GM13976 (cell line): ENCODE results near the gene MAN2A1.

Experiments used
- DNase-seq: peaks from one replicate; pipeline ENCODE4 v3.0.0; 2012; ENCODE audit warnings: low spot score
- CTCF ChIP-seq: IDR thresholded peaks from 2 replicates; pipeline ENCODE4 v1.5.1; 2012; ENCODE audit warnings: borderline replicate concordance, mild to moderate bottlenecking; ENCODE audit not compliant: insufficient read depth; ENCODE audit errors: extremely low read depth, missing control alignments, control extremely low read depth
- in situ Hi-C: fragments of 300-500 bp; cut with MboI; formaldehyde crosslinking; loops from one replicate; pipeline ENCODE4 v1.12.0; 2022; ENCODE audit warnings: low sequenced_read_pairs, mixed read lengths, inconsistent platforms; ENCODE audit not compliant: unreplicated experiment

Gene MAN2A1

GRCh38 chr5:109685916-109686315, 3.8 kb upstream of the MAN2A1 start:
- no peak for TF ChIP-seq CTCF
- no peak for DNase-seq
- in situ Hi-C loops = loop anchor here (25.0 kb wide), 1 partner anchor 1049 kb away; no protein-coding TSS in a partner anchor

GRCh38 chr5:109688630-109688969, 1.1 kb upstream of the MAN2A1 start:
- in situ Hi-C loops = loop anchor here (25.0 kb wide), 1 partner anchor 1051 kb away; no protein-coding TSS in a partner anchor
- DNase-seq = peak; percentile 4
- peak; percentile 33 for TF ChIP-seq CTCF

- peak; percentile 92 for DNase-seq
- no peak for TF ChIP-seq CTCF
- in situ Hi-C loops = loop anchor here (25.0 kb wide), 1 partner anchor 1052 kb away; no protein-coding TSS in a partner anchor
Observed at GRCh38 chr5:109688970-109689739, 572 bp upstream of the MAN2A1 start.

- in situ Hi-C loops = loop anchor here (25.0 kb wide), 1 partner anchor 1053 kb away; no protein-coding TSS in a partner anchor
- TF ChIP-seq CTCF = no peak
- DNase-seq = peak; percentile 43
Observed at GRCh38 chr5:109690242-109690974, 681 bp downstream of the MAN2A1 start.

- peak; percentile 71 for TF ChIP-seq CTCF
- peak; percentile 49 for DNase-seq
- in situ Hi-C loops = loop anchor here (25.0 kb wide), 1 partner anchor 1054 kb away; no protein-coding TSS in a partner anchor
Observed at GRCh38 chr5:109690975-109691574, 1.3 kb downstream of the MAN2A1 start.

- no peak for TF ChIP-seq CTCF
- no peak for DNase-seq
- in situ Hi-C loops = loop anchor here (25.0 kb wide), 1 partner anchor 1055 kb away; no protein-coding TSS in a partner anchor
Observed at GRCh38 chr5:109691996-109692395, 2.3 kb downstream of the MAN2A1 start.
